NCI-H1417 treated with DMSO at 0.1 percent for 48 hours (cell line): ENCODE measurements around the gene PSAPL1.
A peak's percentile ranks its signal among the peaks of the same experiment; 100 is the strongest.

Source experiments
- DNase-seq: peaks from one replicate; lab custom pipeline; 2025; lab: John Stamatoyannopoulos, UW

The PSAPL1 gene, protein sequence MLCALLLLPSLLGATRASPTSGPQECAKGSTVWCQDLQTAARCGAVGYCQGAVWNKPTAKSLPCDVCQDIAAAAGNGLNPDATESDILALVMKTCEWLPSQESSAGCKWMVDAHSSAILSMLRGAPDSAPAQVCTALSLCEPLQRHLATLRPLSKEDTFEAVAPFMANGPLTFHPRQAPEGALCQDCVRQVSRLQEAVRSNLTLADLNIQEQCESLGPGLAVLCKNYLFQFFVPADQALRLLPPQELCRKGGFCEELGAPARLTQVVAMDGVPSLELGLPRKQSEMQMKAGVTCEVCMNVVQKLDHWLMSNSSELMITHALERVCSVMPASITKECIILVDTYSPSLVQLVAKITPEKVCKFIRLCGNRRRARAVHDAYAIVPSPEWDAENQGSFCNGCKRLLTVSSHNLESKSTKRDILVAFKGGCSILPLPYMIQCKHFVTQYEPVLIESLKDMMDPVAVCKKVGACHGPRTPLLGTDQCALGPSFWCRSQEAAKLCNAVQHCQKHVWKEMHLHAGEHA

DNA sequence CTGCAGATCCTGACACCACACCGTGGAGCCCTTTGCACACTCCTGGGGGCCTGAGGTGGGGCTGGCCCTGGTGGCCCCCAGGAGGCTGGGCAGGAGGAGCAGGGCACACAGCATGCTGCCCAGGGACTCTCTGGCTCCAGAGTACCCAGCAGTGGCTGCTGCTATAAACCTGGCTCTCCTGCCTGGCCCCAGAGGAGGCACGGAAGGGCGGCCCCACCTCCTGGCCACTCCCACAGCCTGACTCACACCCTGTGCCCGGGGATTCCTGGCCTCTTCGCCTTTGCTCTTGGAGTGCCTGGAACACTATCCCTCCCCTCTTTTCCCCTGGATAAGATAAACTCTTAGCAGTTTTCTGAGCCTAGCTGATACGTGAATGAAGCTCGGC is at the start of gene PSAPL1:
Gene PSAPL1, minus strand, starts transcription at position 165 of the 385 bp plus-strand sequence. Its CDS starts 51 bp downstream, at position 114.
- no peak for DNase-seq

DNA sequence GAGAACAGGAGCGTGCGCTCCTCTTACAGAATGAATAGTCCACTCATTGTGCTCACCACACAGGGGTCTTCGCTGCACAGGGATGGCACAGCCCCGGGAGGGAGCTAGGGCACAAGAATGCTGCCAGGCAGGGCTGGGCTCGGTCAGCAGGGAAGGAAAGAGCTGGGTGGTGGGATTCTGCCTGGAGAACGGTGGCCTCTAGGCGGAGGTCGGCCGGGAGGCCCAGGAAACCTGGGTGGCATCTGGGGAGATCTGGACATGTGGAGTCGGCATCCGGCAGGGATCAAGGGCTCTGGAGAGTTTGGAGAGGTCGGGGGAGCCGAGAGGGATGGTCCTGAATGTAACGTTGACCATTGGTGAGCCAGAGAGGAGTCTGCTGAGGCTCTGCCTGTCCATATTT is 46.5 kb upstream of the PSAPL1 start:
- DNase-seq, result no peak

DNA sequence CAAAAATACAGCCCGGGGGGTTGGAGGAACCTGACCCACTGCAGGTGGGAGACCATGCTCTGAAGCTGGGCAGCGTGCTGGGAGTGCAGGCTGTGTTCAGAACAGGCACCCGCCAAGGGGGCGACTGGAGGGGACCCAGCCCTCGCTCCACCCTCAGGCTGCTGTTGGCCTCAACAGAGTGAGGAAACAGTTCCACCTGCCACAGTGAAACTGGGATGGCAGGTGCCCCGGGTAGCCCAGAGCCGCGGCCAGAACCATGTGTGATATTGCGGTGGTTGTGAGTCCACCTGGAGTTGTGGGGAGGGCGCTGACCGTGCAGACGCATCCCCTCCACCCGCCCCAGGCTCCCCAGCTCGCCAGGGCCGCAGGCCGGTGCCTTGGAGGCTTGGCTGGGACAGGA is 45.7 kb upstream of the PSAPL1 start:
- no peak for DNase-seq

DNA sequence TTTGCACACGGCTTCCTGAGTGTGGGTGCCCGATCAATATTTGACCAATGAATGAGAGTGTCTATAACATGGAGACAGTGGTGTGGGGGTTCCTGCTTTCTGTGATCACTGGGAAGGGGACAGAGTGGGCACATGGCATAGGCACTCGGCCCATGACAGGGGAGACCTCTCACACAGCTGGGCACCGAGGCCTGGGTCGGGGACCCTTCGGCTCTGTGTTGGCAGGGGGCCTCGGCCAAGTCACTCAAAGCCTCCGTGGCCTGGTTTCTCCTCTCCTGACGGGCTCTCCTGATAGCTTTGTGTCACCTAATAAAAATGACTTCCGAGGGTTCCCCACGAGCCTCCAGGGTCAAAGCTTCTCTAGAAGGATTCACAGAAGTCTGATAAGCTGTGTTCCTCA is 43.9 kb upstream of the PSAPL1 start:
- no peak for DNase-seq

DNA sequence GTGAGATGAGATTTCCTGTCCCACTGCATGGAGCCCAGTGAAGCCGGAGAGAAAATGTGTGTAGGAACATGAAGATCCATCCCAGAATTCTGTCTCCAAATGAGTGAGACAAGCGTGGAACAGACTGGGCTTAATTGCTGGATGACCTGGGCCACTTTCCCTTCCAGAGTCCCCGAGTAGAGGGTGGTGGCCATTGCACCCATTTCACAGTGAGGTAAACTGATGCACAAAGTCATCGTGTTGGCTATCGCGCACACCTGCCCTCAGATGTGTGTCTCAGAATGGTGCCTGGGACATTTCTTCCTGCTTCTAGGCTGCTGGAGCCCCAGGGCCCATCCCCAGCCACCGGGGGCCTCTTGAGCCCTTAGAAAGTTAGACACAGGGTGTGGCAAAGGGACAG is 43.0 kb upstream of the PSAPL1 start:
- DNase-seq, result no peak

DNA sequence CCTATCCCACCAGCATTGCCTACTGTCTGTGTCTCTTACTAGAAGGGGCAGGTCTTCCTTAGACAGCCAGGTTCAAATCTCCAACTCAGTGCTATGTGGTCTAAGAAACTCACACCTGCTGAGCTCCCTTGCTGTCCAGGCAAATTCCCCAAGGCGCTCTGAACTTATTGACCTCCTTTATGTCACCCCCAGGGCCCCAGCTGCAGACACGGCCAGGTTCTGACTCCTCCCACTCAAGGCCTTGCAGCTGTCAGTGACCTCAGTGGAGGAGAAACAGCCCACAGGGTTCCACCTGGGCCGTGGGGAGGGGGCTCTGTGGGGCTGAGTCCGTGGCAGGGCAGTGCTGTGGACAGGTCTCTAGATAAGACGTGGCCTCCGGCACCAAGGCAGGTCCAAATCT is 42.1 kb upstream of the PSAPL1 start:
- DNase-seq, result no peak

DNA sequence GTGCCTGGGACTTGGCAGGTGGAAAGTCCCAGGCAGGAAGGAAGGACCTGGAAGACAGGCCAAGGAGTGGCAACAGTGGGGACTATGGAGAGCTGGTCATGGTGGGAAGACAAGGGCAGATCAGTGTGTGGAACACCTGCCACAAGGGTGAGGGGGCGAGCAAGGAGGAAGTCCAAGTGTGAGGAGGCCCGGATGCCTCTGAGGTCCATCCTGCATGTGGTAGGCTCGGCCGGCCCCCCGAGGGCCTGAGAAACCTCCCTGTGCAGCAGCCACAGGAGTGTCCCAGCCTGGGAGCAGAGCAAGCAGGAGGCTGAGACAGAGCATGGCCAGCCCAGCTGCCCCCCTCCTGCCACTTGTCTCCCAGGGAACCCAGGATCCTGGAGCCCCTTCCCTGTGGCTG is 40.5 kb upstream of the PSAPL1 start:
- no peak for DNase-seq

DNA sequence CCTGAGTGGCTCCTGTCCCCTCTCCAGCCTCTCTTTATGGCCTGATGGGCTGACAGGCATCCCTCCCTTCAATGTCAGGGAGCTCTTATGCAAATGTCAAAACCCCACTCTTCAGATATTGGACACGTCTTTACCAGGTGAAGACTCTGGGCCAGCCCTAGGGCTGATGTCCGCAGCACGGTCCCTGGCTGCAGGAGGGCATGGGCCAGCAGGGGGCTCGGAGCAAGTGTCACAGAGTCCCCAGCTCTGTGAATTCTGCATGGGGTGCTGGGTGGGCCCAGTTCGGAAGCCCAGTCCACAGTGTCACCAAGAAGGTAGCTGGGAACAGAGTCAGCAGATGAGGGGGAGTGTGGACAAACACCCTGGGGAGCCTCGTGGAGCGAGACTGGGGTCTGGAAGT is 39.6 kb upstream of the PSAPL1 start:
- DNase-seq, result no peak

DNA sequence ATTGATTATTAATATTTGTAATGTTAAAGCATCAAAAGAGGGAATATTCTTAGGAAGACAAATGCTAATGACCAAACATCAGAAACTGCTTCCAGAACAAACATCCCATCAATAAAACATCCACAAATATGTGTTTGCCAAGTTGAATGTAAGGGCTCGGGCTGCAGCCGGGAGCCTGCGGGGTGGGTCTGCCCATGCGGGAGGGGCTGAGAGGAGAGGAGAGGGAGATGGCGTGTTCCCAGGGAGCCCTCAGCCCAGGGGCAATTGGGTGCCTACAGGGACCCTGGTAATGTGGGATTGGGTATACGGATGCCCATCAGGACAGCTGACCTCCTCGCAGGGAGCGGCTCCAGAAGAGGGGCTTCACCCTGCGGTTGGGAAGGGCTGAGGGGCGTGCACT is 38.4 kb upstream of the PSAPL1 start:
- DNase-seq, result no peak

DNA sequence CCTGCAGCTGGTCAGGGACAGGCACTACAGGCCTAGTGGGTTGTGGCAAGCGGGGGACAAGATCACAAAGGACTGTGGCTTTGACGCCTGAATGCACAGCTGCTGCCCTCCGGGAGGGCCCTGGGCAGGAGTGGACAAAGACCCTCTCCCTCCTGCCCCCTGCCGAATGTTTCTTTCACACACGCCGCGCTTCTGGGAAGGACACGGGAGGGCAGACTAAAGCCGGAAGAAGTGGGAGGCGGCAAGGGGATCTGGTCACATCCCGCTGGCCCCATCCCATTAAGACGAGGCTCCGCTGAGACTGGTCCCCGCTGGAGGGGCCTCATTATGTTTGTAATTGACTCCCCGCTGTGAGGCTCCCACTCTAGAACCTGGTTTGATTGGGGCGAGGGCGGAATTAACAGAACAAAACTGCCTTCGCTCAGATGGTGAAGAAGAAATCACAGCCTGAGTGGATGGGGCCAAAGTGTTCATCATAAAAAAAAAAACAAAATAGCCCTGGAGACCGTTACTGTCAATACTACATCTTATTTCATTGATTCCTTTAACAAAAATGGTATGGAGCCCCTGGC is 37.8 kb upstream of the PSAPL1 start:
- no peak for DNase-seq

DNA sequence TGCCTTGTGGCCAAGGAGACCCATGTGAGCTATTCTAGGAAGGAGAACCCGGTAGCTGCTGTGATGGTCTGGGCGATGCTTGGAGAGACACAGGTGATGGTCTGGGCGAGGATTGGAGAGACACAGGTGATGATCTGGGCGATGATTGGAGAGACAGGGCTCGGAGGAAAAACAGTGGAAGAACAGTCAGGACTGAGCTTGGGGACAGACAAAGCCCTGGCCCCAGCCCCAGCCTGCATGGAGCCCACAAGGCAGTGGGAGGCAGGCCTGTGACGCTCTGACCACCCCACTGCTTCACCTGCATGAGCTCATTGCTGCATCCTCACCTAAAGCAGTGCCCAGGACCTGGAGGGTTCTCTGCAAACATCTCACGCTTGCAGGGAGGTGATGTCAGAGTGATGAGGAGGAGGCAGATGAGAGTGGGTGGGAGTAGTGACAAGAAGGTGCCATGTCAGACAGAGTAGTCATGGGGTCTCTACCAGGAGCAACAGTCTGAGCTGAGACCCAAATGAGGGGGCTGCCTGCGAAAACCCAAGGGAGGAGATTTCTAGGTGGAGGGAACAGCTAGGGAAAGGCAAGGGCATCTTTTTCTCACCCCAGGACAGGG is 35.9 kb upstream of the PSAPL1 start:
- DNase-seq, result no peak

DNA sequence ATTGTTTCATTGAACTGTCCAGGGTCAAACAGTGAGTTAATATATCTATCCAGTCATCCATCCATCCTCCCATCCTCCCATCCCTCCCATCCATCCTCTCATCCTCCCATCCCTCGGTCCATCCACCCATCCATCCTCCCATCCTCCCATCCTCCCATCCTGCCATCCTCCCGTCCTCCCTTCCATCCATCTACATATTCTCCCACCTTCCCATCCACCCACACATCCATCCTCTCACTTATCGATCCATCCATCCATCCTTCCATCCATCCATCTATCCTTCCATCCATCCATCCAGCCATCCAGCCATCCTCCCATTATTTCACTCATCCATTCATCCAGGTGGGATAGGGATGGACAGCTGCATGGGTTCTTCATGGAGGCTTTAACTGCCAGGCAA is 35.4 kb upstream of the PSAPL1 start:
- no peak for DNase-seq

DNA sequence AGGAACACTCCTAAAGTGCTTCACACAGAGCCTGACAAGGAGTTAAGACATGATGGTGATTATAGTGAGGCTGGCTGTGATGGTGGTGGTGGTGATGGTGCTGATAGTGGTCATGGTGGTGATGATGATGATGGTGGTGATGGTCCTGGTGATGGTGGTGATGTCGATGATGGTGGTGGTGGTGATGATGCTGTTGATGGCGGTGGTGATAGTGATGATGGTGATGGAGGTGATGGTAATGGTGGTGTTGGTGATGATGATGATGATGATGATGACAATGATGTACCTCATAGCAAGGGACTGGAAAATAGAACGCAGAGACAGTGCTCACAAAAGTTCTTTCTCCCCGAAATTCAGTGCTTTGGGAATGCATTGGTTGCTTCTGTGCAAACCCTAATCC is 34.3 kb upstream of the PSAPL1 start:
- no peak for DNase-seq

DNA sequence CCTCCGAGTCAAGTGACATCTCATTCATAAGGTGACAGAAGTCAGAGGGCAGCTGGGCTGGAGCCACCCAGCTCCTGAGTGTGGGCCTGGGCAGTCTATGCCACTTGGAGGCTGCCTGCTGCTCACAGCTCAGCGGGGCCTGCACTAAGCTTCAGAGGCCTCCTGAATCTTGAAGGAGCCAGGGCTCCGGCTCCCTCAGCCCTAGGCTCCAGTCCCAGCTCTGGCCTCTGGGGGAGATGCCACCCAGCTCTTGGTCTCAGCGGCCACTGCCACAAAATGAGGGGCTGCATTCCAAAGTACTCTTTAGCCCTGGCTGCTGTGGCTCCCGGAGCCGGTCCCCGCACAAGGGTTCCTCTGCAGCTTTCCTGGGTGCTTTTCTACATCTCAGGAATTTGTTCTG is 32.7 kb upstream of the PSAPL1 start:
- no peak for DNase-seq

DNA sequence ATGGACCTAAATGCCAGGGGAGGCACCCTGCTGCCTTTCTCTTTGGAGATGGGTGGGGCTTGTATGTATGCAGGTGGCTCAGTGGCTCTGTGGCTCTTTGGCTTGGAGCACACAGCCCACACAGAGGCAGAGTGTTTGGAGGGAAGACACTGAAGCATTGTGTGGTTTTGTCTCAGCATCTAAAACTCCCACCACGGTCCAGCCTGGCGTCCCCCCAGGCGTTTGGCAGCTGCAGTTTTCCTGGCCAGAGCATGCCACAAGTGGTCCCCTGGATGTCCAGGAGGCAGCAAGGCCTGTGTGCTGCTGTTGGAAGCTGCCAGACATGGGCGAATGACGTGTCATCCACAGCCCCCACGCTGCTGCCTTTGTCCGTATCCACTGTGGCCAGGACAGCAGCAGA is 32.2 kb upstream of the PSAPL1 start:
- no peak for DNase-seq

DNA sequence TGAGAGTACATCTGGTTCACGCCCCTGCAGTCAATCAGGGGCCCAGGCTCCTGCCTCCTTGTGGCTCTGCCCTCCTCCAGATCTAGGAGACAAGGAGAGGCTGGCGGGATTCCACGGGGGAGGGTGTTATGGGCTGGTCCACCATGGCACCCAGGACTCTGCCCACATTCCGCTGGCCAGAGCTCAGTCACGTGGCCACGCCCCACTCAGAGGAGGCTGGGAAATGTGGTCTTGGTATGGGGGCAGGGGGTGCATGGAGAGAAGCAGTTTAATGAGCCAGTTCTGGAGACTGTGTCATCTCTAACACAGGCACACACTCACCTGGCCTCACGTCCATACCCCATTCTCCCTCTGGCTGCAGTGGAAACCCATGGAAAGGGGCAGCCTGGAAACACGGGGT is 31.5 kb upstream of the PSAPL1 start:
- DNase-seq, result no peak

DNA sequence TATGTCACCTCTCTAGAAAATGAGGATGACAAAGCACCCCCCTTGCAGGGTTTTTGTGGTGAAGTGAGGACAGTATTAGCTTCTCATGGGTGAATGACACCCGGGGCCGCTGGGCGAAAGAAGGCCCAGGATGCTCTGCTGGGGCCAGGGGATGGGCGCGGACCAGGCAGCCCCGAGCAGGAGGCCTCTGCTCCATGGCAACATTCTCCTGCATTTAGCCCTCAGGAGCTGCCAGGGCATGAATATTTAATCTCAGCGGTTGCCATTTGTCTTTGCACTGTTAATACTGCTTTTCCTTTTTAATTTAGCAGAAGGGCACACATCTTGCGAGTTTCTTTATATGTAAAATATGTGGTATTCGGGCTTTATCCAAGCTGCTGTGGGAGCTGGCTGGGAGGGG is 30.3 kb upstream of the PSAPL1 start:
- DNase-seq, result no peak

DNA sequence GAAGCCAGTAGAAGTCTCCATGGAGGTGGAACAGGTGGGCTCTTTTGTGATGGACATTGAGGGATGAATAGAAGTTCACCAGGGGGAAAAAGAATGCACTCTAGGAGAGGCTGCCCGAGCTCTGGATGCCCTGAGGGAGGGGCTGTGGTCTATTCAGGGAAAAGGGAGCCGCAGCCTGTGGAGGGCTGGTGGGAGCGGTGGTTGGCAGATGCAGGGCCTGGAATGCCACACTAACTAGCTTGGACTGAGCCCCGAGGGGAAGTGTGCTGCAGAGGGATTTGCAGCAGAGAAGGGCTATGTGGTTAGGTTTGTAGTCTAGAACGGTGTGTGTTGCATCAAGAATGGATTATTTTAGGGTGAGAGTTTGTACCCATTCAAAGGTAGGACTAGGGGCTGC is 29.5 kb upstream of the PSAPL1 start:
- DNase-seq, result no peak

DNA sequence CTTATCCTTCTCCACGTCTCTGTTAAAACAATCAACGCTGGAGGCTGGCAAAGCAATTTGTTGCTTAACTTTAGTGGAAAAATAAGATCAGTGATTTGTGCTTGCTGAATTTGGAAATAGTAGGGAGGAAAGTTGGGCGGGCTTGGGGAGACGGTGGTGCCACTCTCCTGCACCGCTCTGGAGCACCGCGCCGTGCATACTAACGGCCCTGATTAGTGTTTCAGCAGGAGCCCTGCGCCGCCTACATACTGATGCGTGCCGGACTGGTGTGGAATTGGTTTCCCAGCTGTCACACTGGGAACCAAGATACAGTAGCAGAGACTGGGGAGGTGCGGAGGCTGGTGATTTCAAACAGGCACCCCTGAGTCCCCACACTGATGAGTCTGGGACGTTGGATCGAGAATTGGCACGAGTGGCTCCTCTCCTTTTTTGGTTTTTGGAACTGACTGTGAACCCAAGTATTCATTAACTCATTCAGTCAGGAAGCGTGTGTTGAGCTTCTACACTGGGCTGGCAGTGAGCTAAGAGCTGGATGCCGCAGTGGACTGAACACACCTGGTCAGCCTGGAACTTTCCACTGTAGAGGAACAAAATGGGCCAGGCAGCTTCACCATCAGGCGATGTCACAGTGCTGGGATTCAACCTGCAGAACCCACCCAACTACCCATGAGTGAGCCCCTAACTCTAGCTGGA is 29.0 kb upstream of the PSAPL1 start:
- no peak for DNase-seq

DNA sequence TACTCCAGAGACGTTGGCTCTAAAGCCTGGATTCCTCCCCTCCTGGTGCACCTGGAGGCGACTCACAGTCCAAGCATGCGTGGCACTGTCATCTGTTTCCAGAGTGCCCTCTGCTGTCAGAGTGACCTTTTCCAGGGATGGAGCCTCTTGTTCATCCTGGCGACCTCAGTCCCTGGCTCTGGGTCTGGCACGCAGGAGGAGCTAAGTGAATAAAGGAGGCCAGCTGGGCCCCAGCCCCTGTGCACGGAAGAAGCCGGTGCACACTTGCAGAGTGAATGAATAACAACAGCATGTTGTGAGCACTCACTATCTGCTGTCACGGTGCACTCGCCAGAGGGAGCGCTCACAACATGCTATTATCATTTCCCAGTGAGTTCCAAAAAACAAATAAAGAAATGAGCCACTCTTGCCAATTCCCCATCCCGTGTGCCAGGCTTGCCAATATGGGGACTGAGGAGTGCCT is 27.8 kb upstream of the PSAPL1 start:
- DNase-seq, result peak; percentile 11

DNA sequence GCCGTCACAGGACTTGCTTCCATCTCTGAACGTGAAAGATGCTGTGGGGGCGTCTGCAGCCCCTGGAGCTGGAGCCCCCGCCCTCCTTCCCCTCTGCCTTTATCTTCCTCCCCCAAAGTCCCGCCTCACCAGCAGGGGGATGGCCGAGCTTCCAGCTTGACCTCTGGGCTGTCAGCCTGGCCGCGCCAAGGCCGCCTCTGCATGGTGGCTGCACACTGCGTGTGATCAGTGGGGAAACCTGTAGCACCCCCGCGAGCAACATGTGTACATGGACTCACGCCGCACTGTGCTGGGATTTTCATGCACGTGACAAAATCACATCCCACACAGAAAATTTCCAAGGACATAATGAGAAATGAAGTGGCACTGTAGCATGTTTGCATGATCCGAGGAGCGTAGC is 26.5 kb upstream of the PSAPL1 start:
- no peak for DNase-seq

DNA sequence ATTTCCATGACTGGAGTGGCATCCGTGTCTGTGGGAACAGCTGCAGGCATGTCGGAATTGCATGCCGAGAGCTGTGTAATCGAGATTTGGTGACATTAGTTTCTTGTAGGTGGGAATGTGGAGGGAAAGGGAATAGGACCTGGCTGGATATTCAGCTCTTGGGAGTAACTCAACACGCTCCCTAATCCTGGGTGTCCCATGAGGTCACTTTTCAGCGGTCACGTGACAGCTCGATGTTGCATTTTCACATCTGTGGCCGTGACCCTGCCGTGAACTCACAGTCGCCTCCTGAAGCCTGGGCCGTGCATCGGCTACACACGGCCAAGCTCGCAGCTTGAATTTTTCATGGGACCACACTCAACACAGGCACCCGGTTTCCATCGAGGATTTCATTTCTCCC is 25.8 kb upstream of the PSAPL1 start:
- DNase-seq, result no peak

DNA sequence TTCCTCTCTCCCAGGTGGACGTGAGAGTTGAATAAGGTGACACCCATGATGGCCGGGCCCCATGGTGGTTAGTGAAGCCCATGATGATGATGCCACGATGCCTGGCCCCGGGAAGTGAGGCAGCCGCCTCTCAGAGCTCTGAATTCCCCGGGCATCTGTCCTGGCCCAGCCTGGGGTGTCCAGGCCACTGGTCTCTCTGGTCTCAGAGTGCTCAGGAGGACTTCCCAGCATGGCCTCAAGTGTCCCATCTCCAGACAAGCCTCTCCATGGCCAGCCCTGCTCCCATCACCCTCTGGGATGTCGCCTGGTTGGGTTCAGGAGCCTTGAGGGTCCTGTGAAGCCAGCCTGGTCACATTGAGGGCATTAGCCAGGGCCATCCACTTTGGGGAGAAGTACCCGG is 24.7 kb upstream of the PSAPL1 start:
- DNase-seq, result no peak
